MM.1S (cell line): ENCODE data around the gene KIZ.

Experiments used
- DNase-seq: peaks from one replicate; pipeline ENCODE4 v3.0.0-alpha.2; 2015
- H2AFZ ChIP-seq: fragments of 300-600 bp; sonication (generic); 2 replicates; pipeline ENCODE4 v1.6.0; 2016; ENCODE audit warnings: antibody characterized with exemption, low read length
- H3F3A ChIP-seq: fragments of 300-600 bp; sonication (generic); 2 replicates; pipeline ENCODE4 v1.6.1; 2016; ENCODE audit warnings: mild to moderate bottlenecking, antibody characterized with exemption, low read length, moderate library complexity, mixed read lengths; ENCODE audit not compliant: insufficient read depth
- H3K27ac ChIP-seq: fragments of 300-600 bp; sonication (generic); 2 replicates; pipeline ENCODE4 v1.5.1; 2016; ENCODE audit warnings: mild to moderate bottlenecking, low read length
- H3K27me3 ChIP-seq: fragments of 300-600 bp; sonication (generic); replicated peaks from 2 replicates; pipeline ENCODE4 v1.6.0; 2016; ENCODE audit warnings: low read length; ENCODE audit not compliant: insufficient read depth
- H3K36me3 ChIP-seq: fragments of 300-600 bp; sonication (generic); replicated peaks from 2 replicates; pipeline ENCODE4 v1.6.1; 2016; ENCODE audit warnings: mild to moderate bottlenecking, low read length, mixed read lengths; ENCODE audit not compliant: insufficient read depth
- H3K4me1 ChIP-seq: fragments of 300-600 bp; sonication (generic); 2 replicates; pipeline ENCODE4 v1.6.1; 2016; ENCODE audit warnings: low read length, mixed read lengths
- H3K4me2 ChIP-seq: fragments of 300-600 bp; sonication (generic); 2 replicates; pipeline ENCODE4 v1.6.0; 2016; ENCODE audit warnings: low read depth, low read length
- H3K4me3 ChIP-seq: fragments of 300-600 bp; sonication (generic); 2 replicates; pipeline ENCODE4 v1.5.1; 2016; ENCODE audit warnings: low read length, mixed read lengths
- H3K79me2 ChIP-seq: fragments of 300-600 bp; sonication (generic); 2 replicates; pipeline ENCODE4 v1.6.1; 2016; ENCODE audit warnings: mixed run types, low read length, mixed read lengths
- H3K9ac ChIP-seq: fragments of 300-600 bp; sonication (generic); 2 replicates; pipeline ENCODE4 v1.6.1; 2016; ENCODE audit warnings: low read length, mixed read lengths
- H3K9me2 ChIP-seq: fragments of 300-600 bp; sonication (generic); replicated peaks from 2 replicates; pipeline ENCODE4 v1.6.1; 2016; ENCODE audit warnings: mild to moderate bottlenecking, low read length, mixed read lengths; ENCODE audit not compliant: insufficient read depth
- H3K9me3 ChIP-seq: fragments of 300-600 bp; sonication (generic); replicated peaks from 2 replicates; pipeline ENCODE4 v1.6.1; 2016; ENCODE audit warnings: mild to moderate bottlenecking, low read length, mixed read lengths; ENCODE audit not compliant: insufficient read depth
- H4K20me1 ChIP-seq: fragments of 300-600 bp; sonication (generic); 2 replicates; pipeline ENCODE4 v1.6.1; 2016; ENCODE audit warnings: mild to moderate bottlenecking, low read length, moderate library complexity, mixed read lengths; ENCODE audit not compliant: insufficient read depth
- EZH2 ChIP-seq: fragments of 300-600 bp; sonication (generic); optimal IDR thresholded peaks from 2 replicates; pipeline ENCODE3; 2017; ENCODE audit warnings: low read depth, mild to moderate bottlenecking, antibody characterized with exemption, low read length, mixed read lengths
- EZH2phosphoT487 ChIP-seq: fragments of 300-600 bp; sonication (generic); IDR thresholded peaks from 2 replicates; pipeline ENCODE4 v1.6.1; 2018; ENCODE audit warnings: antibody characterized with exemption, low read length
- TF ChIP-seq, protein P1 (sequence below): fragments of 300-600 bp; sonication (generic); IDR thresholded peaks from 2 replicates; pipeline ENCODE4 v1.5.1; 2016; ENCODE audit warnings: antibody characterized with exemption, low read length, mixed read lengths

Gene KIZ

DNA sequence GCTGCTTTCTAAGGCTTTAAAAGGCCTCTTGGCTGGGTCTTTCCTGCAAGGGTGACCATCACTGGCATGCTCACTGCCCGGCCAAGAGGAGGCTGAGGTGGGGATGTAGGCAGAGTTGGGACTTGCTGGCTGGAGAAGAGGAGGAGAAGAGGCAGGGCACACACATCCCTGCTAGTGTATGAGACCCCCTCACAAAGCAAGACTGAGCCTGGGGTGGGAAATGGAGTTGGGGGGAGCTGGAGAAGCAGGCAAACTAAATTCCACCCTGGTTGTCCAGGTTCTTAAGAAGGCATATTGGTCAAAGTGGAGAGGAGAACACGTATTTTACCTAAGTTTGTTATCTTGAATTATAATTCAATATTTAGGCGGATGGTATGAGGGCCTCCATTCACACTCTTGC lies 1.7 kb upstream of the KIZ start:
- no peak overlapping the region for H3K9ac ChIP-seq
- H3F3A ChIP-seq, result no peaks in the 10 kb centered on the region; the same call in 1 of the 2 replicates
- no peak overlapping the region for H2AFZ ChIP-seq
- H3K4me2 ChIP-seq, result no peak overlapping the region
- no peak overlapping the region for H3K4me3 ChIP-seq
- no peaks in the 10 kb centered on the region for H3K36me3 ChIP-seq
- no peak for DNase-seq
- no peak for TF ChIP-seq EZH2phosphoT487
- H4K20me1 ChIP-seq, result no peaks in the 10 kb centered on the region
- no peaks in the 10 kb centered on the region for H3K9me3 ChIP-seq
- H3K79me2 ChIP-seq, result peaks cover 12% of the 10 kb centered on the region
- H3K9me2 ChIP-seq, result no peaks in the 10 kb centered on the region
- peaks cover 7% of the 10 kb centered on the region for H3K4me1 ChIP-seq
- no peaks in the 10 kb centered on the region for H3K27me3 ChIP-seq
- no peak overlapping the region for H3K27ac ChIP-seq

DNA sequence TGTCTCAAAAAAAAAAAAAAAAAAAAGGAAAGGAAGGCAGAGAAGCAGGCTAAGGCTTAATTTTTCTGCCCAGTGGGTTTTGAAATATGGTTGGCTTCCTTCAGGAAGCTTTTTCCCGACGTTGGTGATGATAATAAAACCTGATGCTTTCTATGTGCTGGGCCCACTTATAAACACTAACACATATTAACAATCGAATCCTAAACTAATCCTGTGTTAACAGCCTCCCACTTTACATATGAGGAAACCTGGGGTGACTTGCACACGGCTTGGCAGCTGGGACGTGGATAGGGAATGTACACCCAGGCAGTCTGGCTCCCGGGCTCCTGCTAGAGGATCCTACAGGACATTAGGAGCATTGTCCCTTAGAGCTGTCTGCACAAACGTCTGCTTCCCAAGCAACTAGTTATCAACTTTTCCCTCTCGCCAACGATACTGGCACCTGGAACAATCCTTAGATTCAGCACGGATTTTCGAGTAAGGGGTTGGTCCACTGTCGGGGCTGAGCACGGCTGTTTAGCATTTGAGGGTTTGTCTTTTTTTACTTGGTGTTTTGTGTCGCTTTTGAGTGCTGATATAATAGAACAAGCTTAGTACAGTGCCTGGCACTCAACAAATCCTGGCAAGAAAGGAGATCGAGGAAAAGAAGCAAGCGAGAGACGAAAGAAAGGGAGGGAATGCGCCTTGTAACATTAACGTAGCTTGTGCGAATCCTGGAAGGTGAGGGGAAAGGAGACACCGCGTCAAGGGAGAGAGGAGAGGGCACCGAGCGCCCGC lies 622 bp upstream of the KIZ start:
- no peak for TF ChIP-seq EZH2phosphoT487
- TF ChIP-seq EZH2, result no peak
- H2AFZ ChIP-seq, result peak overlapping the region; percentile 94
- H4K20me1 ChIP-seq, result no peaks in the 10 kb centered on the region
- peak overlapping the region; percentile 40; the same call in 1 of the 2 replicates for H3K9ac ChIP-seq
- no peaks in the 10 kb centered on the region for H3K27me3 ChIP-seq
- no peaks in the 10 kb centered on the region for H3K9me2 ChIP-seq
- H3K4me2 ChIP-seq, result peak overlapping the region; percentile 96
- no peaks in the 10 kb centered on the region; the same call in 1 of the 2 replicates for H3F3A ChIP-seq
- DNase-seq, result no peak
- peaks cover 7% of the 10 kb centered on the region for H3K4me1 ChIP-seq
- H3K36me3 ChIP-seq, result no peaks in the 10 kb centered on the region
- no peak overlapping the region for H3K27ac ChIP-seq
- H3K9me3 ChIP-seq, result no peaks in the 10 kb centered on the region
- H3K79me2 ChIP-seq, result peaks cover 12% of the 10 kb centered on the region
- H3K4me3 ChIP-seq, result peak overlapping the region; percentile 97

DNA sequence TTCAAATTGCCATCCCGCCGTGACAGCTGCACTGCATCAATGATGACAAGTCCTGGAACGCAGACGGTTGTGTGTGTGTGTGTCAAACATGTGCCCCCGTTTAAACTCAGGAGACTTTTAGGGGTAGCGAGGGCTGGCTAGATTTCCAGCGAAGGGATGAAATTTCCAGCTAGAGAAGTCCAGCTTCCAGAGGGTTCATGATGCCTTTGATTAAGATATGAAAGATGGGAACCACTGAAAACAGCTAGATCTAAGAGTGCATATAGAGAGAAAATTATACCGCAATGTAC lies 644 bp downstream of the KIZ start:
- Histone ChIP-seq H3K4me2 (peak overlapping the region; percentile 87), H2AFZ (peak overlapping the region; percentile 98), H3K9ac (peak overlapping the region; percentile 91), H3K4me3 (peak overlapping the region; percentile 97), H3K9me2 (no peaks in the 10 kb centered on the region), H3K36me3 (no peaks in the 10 kb centered on the region), H3F3A (no peaks in the 10 kb centered on the region; the same call in 1 of the 2 replicates), H3K9me3 (no peaks in the 10 kb centered on the region), H3K79me2 (peaks cover 12% of the 10 kb centered on the region), H3K4me1 (peaks cover 7% of the 10 kb centered on the region), H3K27ac (no peak overlapping the region; the same call in 1 of the 2 replicates), H4K20me1 (no peaks in the 10 kb centered on the region), H3K27me3 (no peaks in the 10 kb centered on the region)
- TF ChIP-seq EZH2phosphoT487 (no peak), EZH2 (no peak)
- TF ChIP-seq, protein P1, sequence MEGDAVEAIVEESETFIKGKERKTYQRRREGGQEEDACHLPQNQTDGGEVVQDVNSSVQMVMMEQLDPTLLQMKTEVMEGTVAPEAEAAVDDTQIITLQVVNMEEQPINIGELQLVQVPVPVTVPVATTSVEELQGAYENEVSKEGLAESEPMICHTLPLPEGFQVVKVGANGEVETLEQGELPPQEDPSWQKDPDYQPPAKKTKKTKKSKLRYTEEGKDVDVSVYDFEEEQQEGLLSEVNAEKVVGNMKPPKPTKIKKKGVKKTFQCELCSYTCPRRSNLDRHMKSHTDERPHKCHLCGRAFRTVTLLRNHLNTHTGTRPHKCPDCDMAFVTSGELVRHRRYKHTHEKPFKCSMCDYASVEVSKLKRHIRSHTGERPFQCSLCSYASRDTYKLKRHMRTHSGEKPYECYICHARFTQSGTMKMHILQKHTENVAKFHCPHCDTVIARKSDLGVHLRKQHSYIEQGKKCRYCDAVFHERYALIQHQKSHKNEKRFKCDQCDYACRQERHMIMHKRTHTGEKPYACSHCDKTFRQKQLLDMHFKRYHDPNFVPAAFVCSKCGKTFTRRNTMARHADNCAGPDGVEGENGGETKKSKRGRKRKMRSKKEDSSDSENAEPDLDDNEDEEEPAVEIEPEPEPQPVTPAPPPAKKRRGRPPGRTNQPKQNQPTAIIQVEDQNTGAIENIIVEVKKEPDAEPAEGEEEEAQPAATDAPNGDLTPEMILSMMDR, result no peak
- DNase-seq, result no peak

DNA sequence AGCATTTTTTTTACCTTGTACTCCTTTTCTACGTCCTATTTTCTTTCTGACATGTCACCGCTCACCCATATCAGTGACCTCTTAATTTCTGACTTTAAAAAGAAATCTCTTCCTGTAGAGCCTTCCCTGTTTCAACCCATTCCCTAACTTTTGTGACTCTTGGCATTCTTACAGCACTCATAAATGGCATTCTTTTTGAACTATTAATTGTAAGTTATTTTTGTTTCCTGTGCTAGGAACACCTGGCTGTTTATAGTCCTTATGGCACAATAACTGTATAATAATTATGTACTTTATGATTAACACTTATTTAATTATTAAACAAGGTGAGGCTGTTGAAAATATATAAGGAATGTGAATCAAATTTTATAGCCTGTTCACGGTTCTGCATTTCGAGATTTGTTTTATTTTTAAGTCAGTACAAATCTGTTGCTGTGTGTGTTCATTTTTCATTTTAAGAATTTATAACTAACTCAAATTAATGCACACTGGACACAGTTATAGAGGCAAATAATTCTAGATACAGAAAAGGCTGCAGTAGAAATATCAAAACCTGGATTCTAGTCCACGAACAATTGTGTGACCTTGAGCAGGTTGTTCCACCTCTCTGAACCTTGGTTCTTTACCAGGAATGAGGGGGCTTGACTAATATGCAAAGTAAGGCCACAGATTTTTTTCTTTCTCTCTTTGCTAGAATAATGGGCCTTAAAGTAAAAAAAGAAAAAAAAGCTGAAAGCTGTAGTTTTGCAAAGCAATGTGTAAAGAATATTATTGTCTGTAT lies 1.5 kb downstream of the KIZ start:
- no peak for TF ChIP-seq EZH2
- TF ChIP-seq, protein P1, result no peak
- TF ChIP-seq EZH2phosphoT487, result no peak
- Histone ChIP-seq H4K20me1 (no peaks in the 10 kb centered on the region), H3K9me3 (no peaks in the 10 kb centered on the region), H3K79me2 (peaks cover 12% of the 10 kb centered on the region), H3K27ac (no peak overlapping the region), H3K27me3 (no peaks in the 10 kb centered on the region), H3K4me1 (peaks cover 7% of the 10 kb centered on the region), H3K9ac (no peak overlapping the region), H3K4me2 (peak overlapping the region; percentile 87), H3K36me3 (no peaks in the 10 kb centered on the region), H2AFZ (0 out of 2 replicates have a peak overlapping the region, but pooled peaks have one; percentile 98), H3K4me3 (no peak overlapping the region), H3K9me2 (no peaks in the 10 kb centered on the region), H3F3A (no peaks in the 10 kb centered on the region; the same call in 1 of the 2 replicates)
- DNase-seq, result no peak
